HEK293 (cell line): Measurements from ENCODE around the gene RNF19B.

ENCODE experiments used
- CTCF ChIA-PET: fragments of 350-600 bp; formaldehyde crosslinking; extraction: SDS; loops from one replicate; lab custom pipeline; 2021; ENCODE audit warnings: antibody characterized with exemption; lab: Yijun Ruan, JAX
- POLR2A ChIA-PET: fragments of 300-600 bp; formaldehyde crosslinking; extraction: SDS; loops from one replicate; lab custom pipeline; 2020; ENCODE audit warnings: antibody characterized with exemption, inconsistent platforms; lab: Yijun Ruan, JAX
- H3K27ac ChIP-seq: fragments of 200-500 bp; sonication (Bioruptor generic); 2 replicates; pipeline ENCODE4 v1.5.1; 2014; ENCODE audit warnings: low read depth, low read length, control low read depth, inconsistent platforms; ENCODE audit errors: extremely low read depth
- H3K36me3 ChIP-seq, 2 experiments: fragments of 200-500 bp in 1 of 2; sonication (Bioruptor generic) in 1 of 2; 1 replicate in 1 of 2; 2 replicates in 1 of 2; pipeline ENCODE4 v1.5.1; 2014 to 2017; ENCODE audit warnings: inconsistent platforms in 2 of 2, low read length in 2 of 2; ENCODE audit not compliant: control insufficient read depth in 2 of 2, insufficient read depth in 1 of 2
- H3K4me1 ChIP-seq: fragments of 200-500 bp; sonication (Bioruptor generic); 2 replicates; pipeline ENCODE4 v1.5.1; 2014; ENCODE audit warnings: mild to moderate bottlenecking, low read length, inconsistent platforms; ENCODE audit not compliant: control insufficient read depth, insufficient read depth
- H3K4me3 ChIP-seq: 2 replicates; pipeline ENCODE4 v1.5.1; 2011; ENCODE audit warnings: low read depth, mild to moderate bottlenecking, control low read depth, low read length, moderate library complexity
- H3K9me3 ChIP-seq: fragments of 200-500 bp; sonication (Bioruptor generic); 2 replicates; pipeline ENCODE4 v1.5.1; 2014; ENCODE audit warnings: low read depth, low read length, inconsistent platforms; ENCODE audit not compliant: control insufficient read depth, insufficient read depth
- SP2 ChIP-seq: fragments of 450-650 bp; formaldehyde crosslinking; IDR thresholded peaks from 2 replicates; pipeline ENCODE4 v1.5.1; 2016; ENCODE audit warnings: missing biosample characterization, missing genetic modification characterization
- ZBTB17 ChIP-seq: fragments of 450-650 bp; formaldehyde crosslinking; IDR thresholded peaks from 2 replicates; pipeline ENCODE4 v1.5.1; 2016; ENCODE audit warnings: missing biosample characterization, missing genetic modification characterization
- ZBTB20 ChIP-seq: fragments of 450-650 bp; formaldehyde crosslinking; IDR thresholded peaks from 2 replicates; pipeline ENCODE4 v1.5.1; 2016; ENCODE audit warnings: missing biosample characterization, missing genetic modification characterization
- ZBTB21 ChIP-seq: fragments of 450-650 bp; formaldehyde crosslinking; IDR thresholded peaks from 2 replicates; pipeline ENCODE4 v1.5.1; 2017; ENCODE audit warnings: missing biosample characterization, missing genetic modification characterization
- ZBTB48 ChIP-seq: fragments of 450-650 bp; formaldehyde crosslinking; IDR thresholded peaks from 2 replicates; pipeline ENCODE4 v1.5.1; 2016; ENCODE audit warnings: missing biosample characterization, missing genetic modification characterization
- ZFP3 ChIP-seq: fragments of 450-650 bp; formaldehyde crosslinking; IDR thresholded peaks from 2 replicates; pipeline ENCODE4 v1.5.1; 2016; ENCODE audit warnings: low read depth, missing biosample characterization, missing genetic modification characterization
- ZIC2 ChIP-seq: fragments of 450-650 bp; formaldehyde crosslinking; IDR thresholded peaks from 2 replicates; pipeline ENCODE4 v1.5.1; 2016; ENCODE audit warnings: missing biosample characterization, missing genetic modification characterization
- ZNF24 ChIP-seq: fragments of 450-650 bp; formaldehyde crosslinking; IDR thresholded peaks from 2 replicates; pipeline ENCODE4 v1.5.1; 2016; ENCODE audit warnings: missing biosample characterization, missing genetic modification characterization
- ZNF335 ChIP-seq: fragments of 450-650 bp; formaldehyde crosslinking; conservative IDR thresholded peaks from 2 replicates; pipeline ENCODE4 v1.5.1; 2016; ENCODE audit warnings: missing biosample characterization, missing genetic modification characterization
- ZNF514 ChIP-seq: fragments of 450-650 bp; formaldehyde crosslinking; IDR thresholded peaks from 2 replicates; pipeline ENCODE4 v1.5.1; 2016; ENCODE audit warnings: missing biosample characterization, missing genetic modification characterization
- ZNF623 ChIP-seq: fragments of 450-650 bp; formaldehyde crosslinking; IDR thresholded peaks from 2 replicates; pipeline ENCODE4 v1.5.1; 2016; ENCODE audit warnings: missing biosample characterization, missing genetic modification characterization
- ZNF629 ChIP-seq: fragments of 450-650 bp; formaldehyde crosslinking; IDR thresholded peaks from 2 replicates; pipeline ENCODE4 v1.5.1; 2017; ENCODE audit warnings: missing biosample characterization, missing genetic modification characterization
- ZNF660 ChIP-seq: fragments of 450-650 bp; IDR thresholded peaks from 2 replicates; pipeline ENCODE4 v1.5.1; 2018; ENCODE audit warnings: missing biosample characterization, mild to moderate bottlenecking, missing genetic modification characterization
- ZSCAN16 ChIP-seq: fragments of 450-650 bp; formaldehyde crosslinking; IDR thresholded peaks from 2 replicates; pipeline ENCODE4 v1.5.1; 2016; ENCODE audit warnings: missing biosample characterization, missing genetic modification characterization
- TF ChIP-seq, protein P1 (sequence below): fragments of 450-650 bp; IDR thresholded peaks from 2 replicates; pipeline ENCODE4 v1.5.1; 2018; ENCODE audit warnings: missing biosample characterization, missing genetic modification characterization
- TF ChIP-seq, protein P2 (sequence below): fragments of 450-650 bp; formaldehyde crosslinking; optimal IDR thresholded peaks from 2 replicates; pipeline ENCODE3; 2016; ENCODE audit warnings: missing biosample characterization, mild to moderate bottlenecking, missing genetic modification characterization
- TF ChIP-seq, protein P3 (sequence below): fragments of 450-650 bp; formaldehyde crosslinking; IDR thresholded peaks from 2 replicates; pipeline ENCODE4 v1.5.1; 2017; ENCODE audit warnings: missing biosample characterization, missing genetic modification characterization
- TF ChIP-seq, protein P4 (sequence below): fragments of 450-650 bp; formaldehyde crosslinking; conservative IDR thresholded peaks from 2 replicates; pipeline ENCODE4 v1.5.1; 2016; ENCODE audit warnings: low read depth, missing biosample characterization, missing genetic modification characterization
- TF ChIP-seq, protein P5 (sequence below): fragments of 450-650 bp; formaldehyde crosslinking; IDR thresholded peaks from 2 replicates; pipeline ENCODE4 v1.5.1; 2016; ENCODE audit warnings: missing biosample characterization, missing genetic modification characterization

Gene RNF19B

DNA sequence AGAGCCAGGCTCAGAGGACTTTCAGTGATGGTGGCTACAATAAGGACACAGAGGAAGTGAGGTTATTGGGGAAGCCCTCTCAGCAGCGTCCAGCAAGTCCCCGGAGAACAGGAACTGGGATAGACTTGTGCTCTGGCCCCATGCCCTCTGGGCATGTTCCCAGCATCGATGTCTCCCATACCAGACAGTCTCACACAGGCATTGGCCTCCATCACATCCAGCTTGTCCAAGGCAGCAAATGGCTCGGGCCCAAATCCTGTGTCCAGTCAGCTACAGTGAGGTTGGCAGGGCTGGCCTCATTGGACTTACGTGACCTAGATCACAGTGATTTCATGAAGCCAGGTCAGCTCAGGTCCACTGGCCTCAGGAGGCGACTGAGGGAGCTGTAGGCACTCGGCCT, 43.8 kb downstream of the RNF19B start:
- TF ChIP-seq, protein P1, sequence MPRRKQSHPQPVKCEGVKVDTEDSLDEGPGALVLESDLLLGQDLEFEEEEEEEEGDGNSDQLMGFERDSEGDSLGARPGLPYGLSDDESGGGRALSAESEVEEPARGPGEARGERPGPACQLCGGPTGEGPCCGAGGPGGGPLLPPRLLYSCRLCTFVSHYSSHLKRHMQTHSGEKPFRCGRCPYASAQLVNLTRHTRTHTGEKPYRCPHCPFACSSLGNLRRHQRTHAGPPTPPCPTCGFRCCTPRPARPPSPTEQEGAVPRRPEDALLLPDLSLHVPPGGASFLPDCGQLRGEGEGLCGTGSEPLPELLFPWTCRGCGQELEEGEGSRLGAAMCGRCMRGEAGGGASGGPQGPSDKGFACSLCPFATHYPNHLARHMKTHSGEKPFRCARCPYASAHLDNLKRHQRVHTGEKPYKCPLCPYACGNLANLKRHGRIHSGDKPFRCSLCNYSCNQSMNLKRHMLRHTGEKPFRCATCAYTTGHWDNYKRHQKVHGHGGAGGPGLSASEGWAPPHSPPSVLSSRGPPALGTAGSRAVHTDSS (tag by site-specific recombination), result no peak
- no peak for TF ChIP-seq ZSCAN16 (tag by site-specific recombination)
- TF ChIP-seq, protein P2, sequence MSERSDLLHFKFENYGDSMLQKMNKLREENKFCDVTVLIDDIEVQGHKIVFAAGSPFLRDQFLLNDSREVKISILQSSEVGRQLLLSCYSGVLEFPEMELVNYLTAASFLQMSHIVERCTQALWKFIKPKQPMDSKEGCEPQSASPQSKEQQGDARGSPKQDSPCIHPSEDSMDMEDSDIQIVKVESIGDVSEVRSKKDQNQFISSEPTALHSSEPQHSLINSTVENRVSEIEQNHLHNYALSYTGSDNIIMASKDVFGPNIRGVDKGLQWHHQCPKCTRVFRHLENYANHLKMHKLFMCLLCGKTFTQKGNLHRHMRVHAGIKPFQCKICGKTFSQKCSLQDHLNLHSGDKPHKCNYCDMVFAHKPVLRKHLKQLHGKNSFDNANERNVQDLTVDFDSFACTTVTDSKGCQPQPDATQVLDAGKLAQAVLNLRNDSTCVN, result no peak
- ChIA-PET POLR2A (no interaction called here), CTCF (interaction anchor here (0.6 to 2.7 kb wide), 3 partner anchors 12 to 166 kb away, joined by 3 to 9 read pairs (median 5); no protein-coding TSS in a partner anchor)
- Histone ChIP-seq H3K9me3 (no peaks in the 10 kb centered on the region), H3K36me3 (no peaks in the 10 kb centered on the region), H3K27ac (no peak overlapping the region), H3K4me3 (no peak overlapping the region), H3K4me1 (no peaks in the 10 kb centered on the region)

DNA sequence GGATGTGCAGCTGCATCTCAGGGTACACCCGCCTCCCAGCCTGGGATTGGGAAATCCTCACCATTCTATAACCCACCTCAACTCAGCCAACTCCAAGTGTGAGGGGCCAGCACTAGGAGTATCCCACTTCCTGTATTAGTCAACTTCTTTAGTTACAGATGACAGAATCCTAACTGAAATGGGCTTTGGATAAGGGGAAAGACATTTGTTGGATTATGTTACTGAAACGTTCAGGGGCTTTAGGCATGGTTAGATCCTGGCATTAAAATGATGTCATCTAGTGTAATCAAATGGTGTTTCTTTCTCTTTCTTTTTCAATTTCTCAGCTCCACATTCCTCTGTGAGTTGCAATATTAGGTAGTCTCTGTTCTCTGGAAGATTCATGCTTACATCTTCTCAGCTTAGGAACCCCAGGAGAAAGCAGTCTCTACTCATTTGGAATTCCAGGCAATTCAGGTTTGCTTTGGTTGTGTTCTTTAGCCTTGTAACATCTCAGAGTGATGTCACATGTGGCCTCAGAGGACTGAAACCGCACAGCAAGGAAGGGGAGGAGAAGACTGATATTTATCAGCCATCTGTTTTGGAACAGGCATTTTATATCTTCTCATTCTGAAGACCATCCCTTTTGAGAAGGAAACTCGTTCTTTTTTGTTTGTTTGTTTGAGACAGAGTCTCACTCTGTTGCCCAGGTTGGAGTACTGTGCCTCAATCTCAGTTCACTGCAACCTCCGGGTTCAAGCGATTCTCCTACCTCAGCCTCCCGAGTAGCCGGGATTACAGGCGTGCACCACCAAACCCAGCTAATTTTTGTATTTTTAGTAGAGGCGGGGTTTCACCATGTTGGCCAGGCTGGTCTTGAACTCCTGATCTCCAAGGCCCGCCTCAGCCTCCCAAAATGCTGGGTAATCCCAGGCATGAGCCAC, 44.5 kb downstream of the RNF19B start:
- CTCF ChIA-PET, result interaction anchor here (0.6 to 2.2 kb wide), 6 partner anchors 9 to 167 kb away, joined by 3 to 15 read pairs (median 6); no protein-coding TSS in a partner anchor
- Histone ChIP-seq H3K9me3 (no peaks in the 10 kb centered on the region), H3K4me1 (no peaks in the 10 kb centered on the region), H3K36me3 (no peaks in the 10 kb centered on the region), H3K27ac (no peak overlapping the region), H3K4me3 (no peak overlapping the region)
- POLR2A ChIA-PET, result no interaction called here
- TF ChIP-seq, protein P3, sequence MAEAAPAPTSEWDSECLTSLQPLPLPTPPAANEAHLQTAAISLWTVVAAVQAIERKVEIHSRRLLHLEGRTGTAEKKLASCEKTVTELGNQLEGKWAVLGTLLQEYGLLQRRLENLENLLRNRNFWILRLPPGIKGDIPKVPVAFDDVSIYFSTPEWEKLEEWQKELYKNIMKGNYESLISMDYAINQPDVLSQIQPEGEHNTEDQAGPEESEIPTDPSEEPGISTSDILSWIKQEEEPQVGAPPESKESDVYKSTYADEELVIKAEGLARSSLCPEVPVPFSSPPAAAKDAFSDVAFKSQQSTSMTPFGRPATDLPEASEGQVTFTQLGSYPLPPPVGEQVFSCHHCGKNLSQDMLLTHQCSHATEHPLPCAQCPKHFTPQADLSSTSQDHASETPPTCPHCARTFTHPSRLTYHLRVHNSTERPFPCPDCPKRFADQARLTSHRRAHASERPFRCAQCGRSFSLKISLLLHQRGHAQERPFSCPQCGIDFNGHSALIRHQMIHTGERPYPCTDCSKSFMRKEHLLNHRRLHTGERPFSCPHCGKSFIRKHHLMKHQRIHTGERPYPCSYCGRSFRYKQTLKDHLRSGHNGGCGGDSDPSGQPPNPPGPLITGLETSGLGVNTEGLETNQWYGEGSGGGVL (tag by site-specific recombination), result 0 out of 2 replicates have a peak, but pooled peaks have one; percentile 23
- TF ChIP-seq ZSCAN16 (tag by site-specific recombination) (no peak), ZFP3 (tag by site-specific recombination) (no peak), SP2 (tag by site-specific recombination) (0 out of 2 replicates have a peak, but pooled peaks have one; percentile 5), ZBTB20 (tag by site-specific recombination) (peak; percentile 57; the same call in 1 of the 2 replicates), ZBTB21 (tag by site-specific recombination) (peak; percentile 81), ZBTB17 (tag by site-specific recombination) (peak; percentile 4; the same call in 1 of the 2 replicates), ZNF623 (tag by site-specific recombination) (no peak), ZNF514 (tag by site-specific recombination) (no peak), ZNF660 (0 out of 2 replicates have a peak, but pooled peaks have one; percentile 63), ZNF24 (tag by site-specific recombination) (0 out of 2 replicates have a peak, but pooled peaks have one; percentile 19), ZIC2 (tag by site-specific recombination) (no peak), ZNF629 (tag by site-specific recombination) (peak; percentile 81), ZBTB48 (tag by site-specific recombination) (0 out of 2 replicates have a peak, but pooled peaks have one; percentile 20), ZNF335 (peak; percentile 72)
- TF ChIP-seq, protein P4, sequence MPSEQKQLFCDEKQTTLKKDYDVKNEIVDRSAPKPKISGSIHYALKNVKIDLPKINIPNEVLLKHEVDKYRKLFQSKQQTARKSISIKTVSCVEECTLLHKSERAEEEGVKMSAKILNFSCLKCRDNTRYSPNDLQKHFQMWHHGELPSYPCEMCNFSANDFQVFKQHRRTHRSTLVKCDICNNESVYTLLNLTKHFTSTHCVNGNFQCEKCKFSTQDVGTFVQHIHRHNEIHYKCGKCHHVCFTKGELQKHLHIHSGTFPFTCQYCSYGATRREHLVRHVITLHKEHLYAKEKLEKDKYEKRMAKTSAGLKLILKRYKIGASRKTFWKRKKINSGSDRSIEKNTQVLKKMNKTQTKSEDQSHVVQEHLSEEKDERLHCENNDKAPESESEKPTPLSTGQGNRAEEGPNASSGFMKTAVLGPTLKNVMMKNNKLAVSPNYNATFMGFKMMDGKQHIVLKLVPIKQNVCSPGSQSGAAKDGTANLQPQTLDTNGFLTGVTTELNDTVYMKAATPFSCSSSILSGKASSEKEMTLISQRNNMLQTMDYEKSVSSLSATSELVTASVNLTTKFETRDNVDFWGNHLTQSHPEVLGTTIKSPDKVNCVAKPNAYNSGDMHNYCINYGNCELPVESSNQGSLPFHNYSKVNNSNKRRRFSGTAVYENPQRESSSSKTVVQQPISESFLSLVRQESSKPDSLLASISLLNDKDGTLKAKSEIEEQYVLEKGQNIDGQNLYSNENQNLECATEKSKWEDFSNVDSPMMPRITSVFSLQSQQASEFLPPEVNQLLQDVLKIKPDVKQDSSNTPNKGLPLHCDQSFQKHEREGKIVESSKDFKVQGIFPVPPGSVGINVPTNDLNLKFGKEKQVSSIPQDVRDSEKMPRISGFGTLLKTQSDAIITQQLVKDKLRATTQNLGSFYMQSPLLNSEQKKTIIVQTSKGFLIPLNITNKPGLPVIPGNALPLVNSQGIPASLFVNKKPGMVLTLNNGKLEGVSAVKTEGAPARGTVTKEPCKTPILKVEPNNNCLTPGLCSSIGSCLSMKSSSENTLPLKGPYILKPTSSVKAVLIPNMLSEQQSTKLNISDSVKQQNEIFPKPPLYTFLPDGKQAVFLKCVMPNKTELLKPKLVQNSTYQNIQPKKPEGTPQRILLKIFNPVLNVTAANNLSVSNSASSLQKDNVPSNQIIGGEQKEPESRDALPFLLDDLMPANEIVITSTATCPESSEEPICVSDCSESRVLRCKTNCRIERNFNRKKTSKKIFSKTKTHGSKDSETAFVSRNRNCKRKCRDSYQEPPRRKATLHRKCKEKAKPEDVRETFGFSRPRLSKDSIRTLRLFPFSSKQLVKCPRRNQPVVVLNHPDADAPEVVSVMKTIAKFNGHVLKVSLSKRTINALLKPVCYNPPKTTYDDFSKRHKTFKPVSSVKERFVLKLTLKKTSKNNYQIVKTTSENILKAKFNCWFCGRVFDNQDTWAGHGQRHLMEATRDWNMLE (tag by site-specific recombination), result peak; percentile 39; the same call in 1 of the 2 replicates
- TF ChIP-seq, protein P5, sequence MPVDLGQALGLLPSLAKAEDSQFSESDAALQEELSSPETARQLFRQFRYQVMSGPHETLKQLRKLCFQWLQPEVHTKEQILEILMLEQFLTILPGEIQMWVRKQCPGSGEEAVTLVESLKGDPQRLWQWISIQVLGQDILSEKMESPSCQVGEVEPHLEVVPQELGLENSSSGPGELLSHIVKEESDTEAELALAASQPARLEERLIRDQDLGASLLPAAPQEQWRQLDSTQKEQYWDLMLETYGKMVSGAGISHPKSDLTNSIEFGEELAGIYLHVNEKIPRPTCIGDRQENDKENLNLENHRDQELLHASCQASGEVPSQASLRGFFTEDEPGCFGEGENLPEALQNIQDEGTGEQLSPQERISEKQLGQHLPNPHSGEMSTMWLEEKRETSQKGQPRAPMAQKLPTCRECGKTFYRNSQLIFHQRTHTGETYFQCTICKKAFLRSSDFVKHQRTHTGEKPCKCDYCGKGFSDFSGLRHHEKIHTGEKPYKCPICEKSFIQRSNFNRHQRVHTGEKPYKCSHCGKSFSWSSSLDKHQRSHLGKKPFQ (tag by site-specific recombination), result no peak
